ENCODE results near the gene DMC1.
"Not testable (repeated sequence)": the region's sequence is repeated elsewhere in the genome, so short reads cannot be mapped to it uniquely, and the experiment has no call there.

The DMC1 gene, protein sequence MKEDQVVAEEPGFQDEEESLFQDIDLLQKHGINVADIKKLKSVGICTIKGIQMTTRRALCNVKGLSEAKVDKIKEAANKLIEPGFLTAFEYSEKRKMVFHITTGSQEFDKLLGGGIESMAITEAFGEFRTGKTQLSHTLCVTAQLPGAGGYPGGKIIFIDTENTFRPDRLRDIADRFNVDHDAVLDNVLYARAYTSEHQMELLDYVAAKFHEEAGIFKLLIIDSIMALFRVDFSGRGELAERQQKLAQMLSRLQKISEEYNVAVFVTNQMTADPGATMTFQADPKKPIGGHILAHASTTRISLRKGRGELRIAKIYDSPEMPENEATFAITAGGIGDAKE

DNA sequence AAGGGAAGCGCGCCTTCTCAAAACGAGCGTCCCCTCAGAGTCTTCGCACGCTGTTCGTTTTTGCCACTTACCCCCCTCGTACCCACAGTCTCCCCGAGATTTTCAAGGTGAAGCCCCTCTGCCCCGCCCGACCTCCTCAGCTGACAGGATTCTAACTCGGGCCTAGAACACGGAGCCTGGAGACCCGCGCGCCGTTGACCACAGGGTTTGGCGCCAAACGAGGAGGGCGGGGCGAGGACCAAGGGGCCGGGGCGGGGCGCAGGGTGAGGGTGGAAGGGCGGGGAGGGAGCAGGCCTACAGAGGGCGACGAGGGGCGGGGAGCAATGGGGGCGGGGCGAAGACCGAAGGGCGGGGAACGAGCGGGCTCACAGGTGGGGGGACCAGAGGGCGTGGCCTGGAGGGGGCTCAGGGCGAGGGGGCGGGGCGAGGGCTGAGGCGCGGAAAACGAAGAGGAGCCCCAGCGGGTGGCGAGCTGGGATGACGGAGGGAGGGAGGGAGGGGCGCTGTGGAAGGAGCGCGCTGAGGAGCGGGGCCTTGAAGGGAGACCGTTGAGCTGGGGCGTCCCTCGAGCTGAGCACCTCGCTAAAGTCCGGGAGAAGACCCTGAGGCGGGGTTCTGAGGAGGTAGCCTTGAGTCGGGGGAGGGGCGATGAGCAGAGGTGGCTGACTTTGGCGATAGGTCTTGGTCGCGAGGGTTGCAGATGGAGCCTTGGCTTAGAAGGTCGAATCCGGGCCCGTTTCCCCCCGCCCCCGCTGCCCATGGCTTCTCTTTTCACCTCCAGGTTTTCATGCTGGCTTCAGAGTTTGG lies at the start of gene DMC1:
Gene DMC1 (minus strand): TSS at position 212 of the 807 bp plus-strand sequence. CDS start 1,927 bp downstream, outside the sequence.
- peak; percentile 88 for DNase-seq (ENCODE audit: low spot score)

DNA sequence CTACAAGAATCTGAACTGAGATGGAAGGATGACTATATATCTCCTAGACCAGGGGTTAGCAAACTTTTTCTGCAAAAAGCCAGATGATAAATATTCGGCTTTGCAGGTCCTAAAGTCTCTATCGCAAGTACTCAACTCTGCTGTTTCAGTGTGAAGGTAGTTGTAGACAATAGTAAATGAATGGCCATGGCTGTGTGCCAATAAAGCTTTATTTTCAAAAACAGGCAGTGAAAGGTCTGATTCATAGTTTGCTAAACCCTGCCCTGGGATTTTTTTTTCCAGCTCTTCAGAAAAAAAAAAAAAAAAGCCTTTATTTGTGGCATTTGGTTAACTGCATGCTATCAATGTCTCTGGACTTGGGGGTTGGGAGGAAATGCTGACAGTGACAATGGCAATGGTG lies 48.7 kb upstream of the DMC1 start:
- DNase-seq (ENCODE audit: low spot score): no peak

DNA sequence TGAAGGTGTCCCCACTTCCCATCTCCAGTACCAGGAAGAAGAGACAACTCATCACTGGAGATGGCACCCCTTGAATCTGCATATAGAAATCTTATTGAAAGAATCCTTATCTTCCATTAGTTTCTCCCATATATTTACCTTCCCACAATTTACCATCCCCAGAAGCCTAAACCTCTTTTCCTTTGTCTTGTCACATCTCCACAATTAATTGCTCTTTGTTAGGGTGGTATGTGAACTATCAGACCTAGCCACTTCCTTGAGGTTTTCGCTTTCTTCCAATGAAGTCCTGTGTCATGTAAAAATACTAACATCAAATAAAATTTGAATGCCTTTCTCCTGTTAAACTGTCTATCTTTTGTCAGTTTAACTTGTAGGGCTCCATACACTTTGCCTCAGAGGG lies 48.3 kb upstream of the DMC1 start:
- DNase-seq (ENCODE audit: low spot score): no peak

DNA sequence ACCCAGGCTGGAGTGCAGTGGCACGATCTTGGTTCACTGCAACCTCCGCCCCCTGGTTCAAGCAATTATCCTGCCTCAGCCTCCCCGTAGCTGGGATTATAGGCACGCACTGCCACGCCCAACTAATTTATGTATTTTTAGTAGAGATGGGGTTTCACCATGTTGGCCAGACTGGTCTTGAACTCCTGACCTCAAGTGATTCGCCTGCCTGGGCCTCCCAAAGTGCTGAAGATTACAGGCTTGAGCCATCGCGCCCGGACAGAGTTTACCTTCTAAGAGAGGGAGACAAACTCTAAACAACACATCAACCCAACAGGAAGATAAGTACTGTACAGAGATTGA lies 45.1 kb upstream of the DMC1 start:
- not testable (repeated sequence) for DNase-seq (ENCODE audit: low spot score)

DNA sequence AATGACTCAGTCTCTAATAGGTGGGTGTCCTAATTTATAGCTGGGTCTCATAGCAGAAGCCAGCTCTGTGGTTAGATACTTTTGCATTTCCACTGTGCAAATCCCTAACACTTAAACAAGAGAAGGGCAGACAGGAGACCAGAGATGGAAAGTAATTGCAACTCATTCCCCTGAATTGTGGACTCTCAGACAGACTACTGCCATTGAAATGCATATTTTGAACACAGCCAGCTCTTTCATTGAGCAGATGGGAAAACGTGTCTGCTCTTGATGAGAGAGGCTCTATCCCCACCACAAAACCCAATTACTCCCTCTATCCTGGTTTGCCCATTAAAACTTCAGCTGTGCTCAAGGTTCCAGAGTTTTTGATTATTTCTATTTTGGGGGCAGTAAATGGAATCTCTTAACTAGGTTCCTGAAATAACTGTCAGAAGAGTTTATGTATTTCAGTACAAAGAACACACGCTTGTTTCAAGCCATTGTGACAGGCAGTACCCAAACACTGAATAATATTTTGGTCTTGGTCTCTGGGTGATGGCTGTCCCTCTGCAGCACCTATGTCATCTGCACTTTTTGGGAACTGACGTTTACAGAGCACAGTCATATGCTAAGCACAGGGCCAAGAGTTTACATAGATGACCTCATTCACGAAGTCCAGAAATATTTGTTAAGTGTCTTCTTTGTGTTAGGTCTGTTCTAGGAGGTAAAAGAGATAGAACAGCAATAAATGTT lies 44.5 kb upstream of the DMC1 start:
- DNase-seq (ENCODE audit: low spot score): no peak

DNA sequence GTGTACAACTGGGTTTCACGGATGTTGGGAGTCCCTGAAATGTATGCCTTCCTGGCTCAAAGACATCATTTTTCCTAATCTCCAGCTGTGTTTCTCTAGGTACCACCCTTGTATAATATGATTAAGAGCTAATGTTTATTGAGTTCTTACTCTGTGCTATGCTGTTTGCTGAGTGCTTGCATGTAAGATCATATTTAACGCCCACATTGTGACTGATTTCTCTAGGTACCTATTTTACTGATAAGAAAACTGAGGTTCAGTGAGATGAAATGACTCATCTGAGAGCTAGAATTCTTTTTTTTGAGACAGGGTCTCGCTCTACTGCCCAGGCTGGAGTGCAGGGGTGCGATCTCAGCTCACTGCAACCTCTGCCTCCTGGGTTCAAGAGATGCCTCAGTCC lies 43.6 kb upstream of the DMC1 start:
- no peak for DNase-seq (ENCODE audit: low spot score)

DNA sequence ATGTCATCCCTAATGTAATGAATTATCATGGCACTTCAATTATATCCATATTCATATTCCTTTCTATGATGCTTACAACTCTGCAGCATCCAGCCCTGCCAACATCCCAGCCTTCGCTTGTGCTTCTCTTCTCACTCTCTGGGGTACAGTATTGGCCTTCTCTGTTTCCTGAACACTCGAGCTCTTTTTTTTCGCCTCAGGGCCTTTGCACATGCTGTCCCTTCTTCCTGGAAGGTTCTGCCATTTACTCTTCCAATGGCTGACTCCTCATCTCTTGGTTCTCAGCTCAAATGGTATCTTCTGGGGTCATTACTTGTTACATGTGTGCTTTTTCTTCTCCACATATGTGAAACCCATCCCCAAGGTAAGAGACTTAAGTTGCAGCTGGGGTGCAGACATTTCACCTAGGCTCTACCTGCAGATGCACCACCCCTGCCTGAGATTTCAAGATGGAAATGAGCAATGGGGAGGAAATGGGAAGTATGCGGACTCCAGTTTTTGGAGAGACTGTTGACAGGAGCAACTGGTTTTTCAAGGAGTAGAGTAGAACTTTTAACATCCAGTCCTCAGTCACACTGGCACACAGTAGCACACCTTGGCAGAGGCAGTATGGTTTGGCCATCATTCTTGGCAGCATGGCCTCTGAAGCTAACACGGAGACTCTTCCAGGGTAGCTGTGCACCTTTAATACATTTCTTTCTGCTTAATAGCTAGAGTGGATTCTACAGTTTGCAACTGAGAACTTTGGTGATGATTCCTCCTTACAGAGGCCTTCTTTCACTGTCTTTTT lies 42.4 kb upstream of the DMC1 start:
- no peak for DNase-seq (ENCODE audit: low spot score)

DNA sequence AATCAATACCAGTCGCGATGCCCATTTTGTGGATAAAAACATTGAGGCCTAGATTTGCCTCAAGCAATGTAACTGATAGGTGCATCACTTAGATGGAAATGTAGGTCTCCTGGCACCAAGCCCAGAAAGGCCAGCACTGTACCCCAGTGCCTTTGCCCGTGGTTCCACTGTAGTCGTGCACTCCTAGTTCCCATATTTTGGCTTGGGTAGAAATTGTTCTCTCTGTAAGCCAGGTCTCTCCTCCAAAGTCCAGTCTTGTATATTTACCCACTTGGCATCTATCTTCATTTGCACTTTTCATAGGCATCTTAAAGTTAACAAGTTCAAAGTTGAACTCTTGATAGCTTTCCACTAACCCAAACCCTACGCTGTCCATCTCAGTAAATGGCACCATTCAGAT lies 41.6 kb upstream of the DMC1 start:
- no peak for DNase-seq (ENCODE audit: low spot score)

DNA sequence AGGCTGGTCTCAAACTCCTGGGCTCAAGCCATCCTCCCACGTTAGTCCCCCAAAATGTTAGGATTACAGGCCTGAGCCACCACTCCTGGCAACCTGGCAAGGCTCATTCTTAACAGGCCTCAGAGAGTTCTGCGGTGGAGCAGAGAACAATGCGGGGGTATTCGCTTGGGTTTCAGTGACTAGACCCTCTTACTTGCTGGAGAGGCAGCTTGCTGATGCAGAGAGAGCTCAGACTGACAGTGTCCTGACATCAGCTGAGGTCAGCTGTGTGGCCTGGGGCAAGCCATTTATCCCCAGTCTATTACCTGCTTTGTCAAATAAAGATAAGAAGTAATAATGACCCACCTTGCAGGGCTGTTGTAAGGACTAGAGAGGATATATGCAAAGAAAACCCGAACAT lies 40.3 kb upstream of the DMC1 start:
- DNase-seq (ENCODE audit: low spot score): no peak

DNA sequence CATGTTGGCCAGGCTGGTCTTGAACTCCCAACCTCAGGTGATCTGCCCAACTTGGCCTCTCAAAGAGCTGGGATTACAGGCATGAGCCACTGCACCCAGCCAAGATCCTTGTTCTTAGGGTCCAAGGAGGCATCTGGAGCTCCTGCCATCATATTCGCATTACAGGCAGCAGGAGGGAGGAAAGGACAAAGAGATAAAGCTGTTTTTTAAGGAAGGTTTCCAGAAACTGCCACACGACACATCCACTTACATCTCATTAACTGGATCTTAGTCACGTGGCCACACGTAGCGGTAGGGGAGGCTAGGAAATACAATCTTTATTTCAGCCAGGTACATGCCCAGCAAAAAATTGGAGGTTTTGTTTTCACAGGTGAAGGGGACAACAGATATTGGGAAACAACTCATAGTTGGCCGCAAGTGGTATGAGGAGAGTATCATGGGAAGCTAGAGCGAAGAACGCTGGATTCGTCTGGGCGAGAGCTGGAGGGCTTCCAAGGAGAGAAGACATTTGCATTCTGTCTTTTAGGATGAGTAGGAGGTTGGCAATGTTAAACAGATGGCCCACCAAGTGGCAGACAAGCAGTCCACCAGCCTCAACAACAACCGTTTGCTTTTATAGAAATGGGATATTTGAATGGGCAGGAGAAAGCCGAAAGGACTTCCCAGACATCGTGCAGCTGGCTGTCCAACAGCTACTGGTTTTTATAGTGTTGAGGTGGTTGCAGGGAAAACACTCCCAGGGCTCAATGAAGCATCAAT lies 39.2 kb upstream of the DMC1 start:
- DNase-seq (ENCODE audit: low spot score): no peak

DNA sequence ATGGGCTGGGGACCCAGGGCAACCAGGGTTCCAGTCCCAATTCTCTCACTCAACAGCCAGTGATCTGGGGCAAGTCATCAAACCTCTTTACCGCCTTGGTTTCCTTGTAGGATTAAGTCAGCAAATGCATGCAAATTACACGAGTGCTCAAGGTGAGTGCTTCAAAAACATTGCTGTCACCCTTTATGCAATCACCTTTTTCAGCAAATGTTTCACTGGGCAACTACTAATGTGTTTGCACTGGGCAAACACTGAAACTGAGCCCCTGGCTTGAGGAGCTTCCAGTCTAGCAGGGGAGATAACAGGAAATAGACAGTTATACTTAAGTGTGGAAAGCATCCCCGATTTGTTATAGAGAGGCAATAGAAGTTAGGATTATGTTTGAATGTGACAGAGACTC lies 37.7 kb upstream of the DMC1 start:
- DNase-seq (ENCODE audit: low spot score): no peak

DNA sequence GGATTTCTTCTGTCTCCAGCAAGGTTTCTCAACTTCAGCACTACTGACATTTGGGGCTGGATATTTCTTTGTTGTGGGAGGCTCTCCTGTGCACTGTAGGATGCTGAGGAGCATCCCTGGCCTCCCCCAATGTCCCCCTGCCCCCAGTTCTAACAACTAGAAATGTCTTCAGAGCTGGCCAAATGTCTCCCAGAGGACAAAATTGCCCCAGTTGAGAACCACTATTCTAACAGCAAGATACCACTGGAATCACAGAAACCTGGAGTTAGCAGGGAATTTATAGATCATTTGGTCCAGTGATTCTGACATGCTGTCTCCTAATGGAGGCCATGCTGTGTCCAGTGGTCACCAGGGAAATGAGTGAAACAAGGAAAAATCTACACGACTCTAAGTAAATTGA lies 32.2 kb upstream of the DMC1 start:
- DNase-seq (ENCODE audit: low spot score): no peak

DNA sequence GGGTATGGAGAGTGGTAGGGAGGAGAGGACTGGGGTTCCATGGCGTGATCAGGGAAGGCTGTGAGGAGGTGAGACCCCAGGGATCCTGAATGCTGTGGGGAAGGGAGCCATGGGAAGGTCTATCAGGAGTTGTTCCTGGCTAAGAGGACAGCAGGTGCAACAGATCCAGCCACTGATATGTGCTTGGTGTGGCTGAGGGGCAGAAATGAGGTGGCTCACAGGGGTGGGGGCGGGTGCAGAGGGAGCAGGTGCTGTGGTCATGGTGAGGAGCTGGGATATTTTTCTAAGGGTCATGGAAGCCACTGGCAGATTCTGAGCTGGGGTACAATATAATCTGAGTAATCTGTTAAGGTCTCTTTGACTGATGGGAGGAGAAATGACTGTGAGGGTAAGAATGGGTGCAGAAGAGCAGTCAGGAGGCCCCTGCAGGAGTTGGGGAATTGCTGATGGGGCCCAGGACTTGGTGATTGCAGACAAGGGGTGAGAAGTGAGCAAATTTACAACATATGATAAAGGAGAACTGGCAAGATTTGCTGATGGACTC lies 31.3 kb upstream of the DMC1 start:
- no peak for DNase-seq (ENCODE audit: low spot score)

DNA sequence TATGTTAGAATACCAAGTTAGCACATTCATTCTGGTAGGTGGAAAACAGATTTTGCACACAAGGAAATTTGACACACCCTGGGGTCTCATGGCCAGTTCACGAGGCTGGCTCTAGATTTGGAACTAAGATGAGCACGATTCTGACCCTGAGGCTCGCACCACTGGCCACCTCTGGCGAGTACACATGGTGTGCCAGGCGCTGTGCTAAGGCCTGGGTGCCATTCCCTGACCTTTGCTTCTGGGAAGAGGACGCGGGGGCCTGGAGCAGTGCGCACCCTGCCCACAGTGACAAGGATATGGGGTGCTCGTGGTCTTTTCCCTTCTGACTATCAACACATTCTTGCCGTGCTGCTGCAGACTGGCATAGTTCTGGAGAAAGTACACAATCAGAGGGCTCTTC lies 29.5 kb upstream of the DMC1 start:
- no peak for DNase-seq (ENCODE audit: low spot score)

DNA sequence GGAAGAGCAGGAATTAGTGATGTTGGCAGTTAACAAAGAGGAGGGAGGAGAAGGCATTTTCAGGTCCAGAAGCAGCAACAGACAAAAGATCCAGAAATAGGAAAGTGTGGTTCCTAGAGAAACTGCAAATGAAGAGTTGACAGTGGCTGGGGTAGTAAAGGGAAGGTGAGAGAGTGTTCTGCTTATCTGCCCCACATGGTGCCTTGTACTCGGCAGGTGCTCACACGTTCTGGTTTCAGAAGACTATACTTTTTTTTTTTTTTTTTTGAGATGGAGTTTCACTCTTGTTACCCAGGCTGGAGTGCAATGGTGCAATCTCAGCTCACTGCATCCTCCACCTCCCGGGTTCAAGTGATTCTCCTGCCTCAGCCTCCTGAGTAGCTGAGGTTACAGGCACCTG lies 12.9 kb upstream of the DMC1 start:
- DNase-seq (ENCODE audit: low spot score): not testable (repeated sequence)

DNA sequence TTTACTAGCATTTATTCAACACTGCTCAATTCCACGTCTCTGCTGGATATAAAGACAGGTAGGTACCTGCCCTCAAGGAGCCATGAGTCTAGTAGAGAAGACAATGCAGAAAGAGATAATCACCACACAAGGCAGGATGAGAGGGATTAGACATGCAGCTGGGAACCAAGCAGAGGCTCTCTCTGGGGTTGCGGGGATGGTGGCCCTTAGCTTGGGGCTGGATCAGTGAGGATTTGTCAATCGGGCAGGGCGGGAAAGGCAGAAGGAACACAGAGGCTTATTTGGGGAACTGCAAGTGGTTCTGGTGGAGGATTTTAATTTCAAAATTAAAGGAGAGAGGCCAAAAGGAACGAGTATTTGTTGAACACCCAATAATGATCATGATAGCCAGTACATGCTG lies 8.5 kb upstream of the DMC1 start:
- DNase-seq (ENCODE audit: low spot score): no peak

DNA sequence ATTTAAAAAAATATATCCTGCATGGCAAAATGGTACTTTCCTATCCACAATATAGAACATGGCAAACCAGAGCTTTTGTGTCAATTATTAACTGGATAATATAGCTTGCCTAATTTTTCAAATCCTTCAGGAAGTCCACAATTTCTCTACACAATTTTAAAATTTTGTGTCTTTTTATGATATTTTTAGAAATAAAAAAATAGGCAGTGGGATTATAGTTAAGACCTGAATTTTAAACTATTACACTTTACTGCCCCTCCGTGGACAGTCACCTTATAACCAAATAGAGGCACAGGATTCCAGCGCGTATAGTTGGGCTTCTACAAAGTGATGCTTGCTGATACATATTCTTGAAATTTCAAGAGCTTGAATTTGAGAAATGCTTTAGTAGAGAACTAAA lies 2.1 kb upstream of the DMC1 start:
- DNase-seq (ENCODE audit: low spot score): peak; percentile 62

DNA sequence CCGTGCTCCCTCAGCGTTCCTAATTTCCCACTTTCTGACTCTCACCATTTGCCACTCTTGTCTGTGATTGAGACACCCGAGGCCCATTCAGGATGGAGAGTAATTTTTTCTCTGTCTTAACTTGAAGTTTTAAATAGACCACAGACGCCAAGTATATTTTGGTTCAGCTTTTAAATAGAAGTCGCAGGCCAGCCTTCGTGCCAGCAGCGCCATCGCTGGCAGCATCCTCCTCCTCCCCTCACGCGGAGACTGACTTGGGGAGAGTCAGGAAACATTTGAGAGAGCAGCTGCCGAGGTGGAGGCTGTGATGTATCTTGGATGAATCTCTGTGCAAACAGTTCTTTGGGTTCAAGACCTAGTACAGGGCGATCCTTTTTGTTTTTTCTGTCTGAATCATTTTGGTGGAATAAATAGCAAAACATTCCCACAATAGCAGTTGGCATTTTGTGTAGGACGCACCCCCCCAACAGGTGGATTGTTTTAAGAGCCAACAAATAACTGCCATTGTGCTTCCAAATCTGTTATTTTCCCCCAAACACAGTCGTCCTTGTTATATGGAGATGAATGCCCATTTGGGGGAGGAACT lies 889 bp upstream of the DMC1 start:
- DNase-seq (ENCODE audit: low spot score): peak; percentile 57

DNA sequence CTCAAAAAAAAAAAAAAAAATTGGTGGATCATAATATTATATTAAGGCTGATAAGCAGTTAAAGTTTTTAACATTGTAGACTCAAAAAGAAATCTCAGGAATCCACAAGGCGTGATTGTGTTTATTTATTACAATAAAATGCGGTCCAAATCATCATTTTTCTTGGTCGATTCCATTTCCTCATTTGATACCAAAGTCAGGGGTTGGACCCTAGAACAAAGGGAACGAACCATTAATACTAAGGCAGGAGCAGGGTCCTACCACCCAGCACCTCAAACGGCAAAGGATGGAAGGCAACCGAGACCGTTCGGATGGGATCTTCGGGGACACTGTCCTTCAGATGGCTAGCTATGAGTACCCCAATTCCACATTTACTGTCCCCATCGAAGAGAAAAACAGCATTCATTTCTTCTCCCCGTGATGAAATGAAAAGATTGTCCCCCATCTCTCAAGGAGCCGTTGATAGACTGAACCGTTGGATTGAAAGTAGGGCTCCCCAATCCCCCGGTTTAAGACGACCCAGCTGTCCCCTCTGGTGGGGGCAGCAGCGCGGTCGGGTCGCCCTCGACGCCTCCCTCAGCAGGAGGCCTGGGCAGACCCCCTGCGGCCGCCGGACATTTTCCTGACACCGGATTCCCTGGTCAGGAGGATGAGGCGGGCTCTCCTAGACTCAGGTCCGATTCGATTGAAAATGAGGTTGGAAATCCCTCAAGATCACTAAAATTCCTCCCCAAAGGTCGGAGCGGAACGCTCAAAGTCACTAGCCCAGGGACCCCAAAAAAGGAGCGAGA lies 607 bp downstream of the DMC1 start:
- DNase-seq (ENCODE audit: low spot score): no peak
